Right ventricle myocardium superior (tissue), 1 donor: ENCODE results near the gene THSD7A. TPM values are rescaled to one million over a fixed set of nuclear protein-coding genes. Genes with fewer than 3 reads are reported as not detected.

Source experiments
- ATAC-seq: fragments of 200-7000 bp; cut with Tn5 transposase; one replicate; pipeline ENCODE4 v1.9.1; 2020; ENCODE audit warnings: mild to moderate bottlenecking; ENCODE audit not compliant: poor library complexity
- DNase-seq: peaks from one replicate; pipeline ENCODE4 v3.0.0-alpha.2; 2020
- intact Hi-C: fragments of 100-400 bp; cut with DNase I; formaldehyde crosslinking; loops from one replicate; pipeline ENCODE4 v1.11.2; 2022
- total RNA-seq: library from RNA; stranded (reverse); fragmentation: NEBNext Ultra II Directional; extraction: Animal tissue kit (Norgen Biotek cat#: 25700); gene quantifications from one replicate; pipeline ENCODE4 v1.2.1, GENCODE V29; 2021
- donor health status: DM: no; HTN: yes; CAD: no; lungs with severe emphysema.

Gene THSD7A
- total RNA-seq, 1 donor from 2014 or later = 0.70 TPM

DNA sequence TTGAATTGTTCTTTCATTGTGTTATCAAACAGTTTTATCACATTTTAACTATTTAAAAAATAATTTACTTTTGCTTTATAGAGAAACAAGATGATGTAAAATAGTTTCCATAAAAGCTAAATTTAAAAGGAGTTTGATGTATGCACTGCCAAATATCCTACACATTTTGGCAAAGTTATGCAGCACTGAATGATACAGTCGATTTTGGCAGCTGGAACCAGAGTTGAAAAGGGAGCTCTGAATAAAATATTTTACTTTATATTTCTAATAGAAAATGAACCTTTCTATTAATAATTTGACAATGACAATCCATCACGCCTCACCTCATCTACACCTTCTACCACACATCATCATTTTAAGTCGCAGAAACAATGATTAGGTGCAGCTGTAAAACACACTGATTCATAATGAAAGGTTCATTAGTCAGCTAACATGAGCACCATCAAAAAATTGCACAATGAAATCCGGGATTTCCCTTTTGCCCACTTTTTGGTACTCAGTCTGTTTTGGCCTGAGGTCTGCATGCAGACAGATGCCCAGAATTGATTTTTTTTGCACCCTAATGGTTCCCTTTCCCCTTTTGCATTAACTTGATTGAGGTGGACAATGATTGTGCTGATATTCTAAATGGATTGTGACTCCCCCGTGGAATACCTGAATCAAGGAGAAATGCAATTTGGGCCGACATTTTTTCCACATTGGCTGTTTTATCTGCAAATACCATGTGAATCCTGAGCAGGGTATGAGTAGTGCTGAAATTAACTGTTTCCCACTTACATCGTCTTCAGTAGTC, 105.8 kb downstream of the THSD7A start:
- DNase-seq = no peak
- ATAC-seq = no peak
- intact Hi-C loops = no loop called here

- ATAC-seq (no peak), DNase-seq (no peak)
- intact Hi-C loops = no loop called here
These were observed 115.8 kb downstream of the THSD7A start for GRCh38 chr7:11716185-11716584.

GRCh38 chr7:11714676-11715075, 117.3 kb downstream of the THSD7A start:
- no peak for ATAC-seq
- intact Hi-C loops = no loop called here
- DNase-seq = no peak

GRCh38 chr7:11714205-11714604, 117.8 kb downstream of the THSD7A start:
- no peak for DNase-seq
- no peak for ATAC-seq
- intact Hi-C loops = no loop called here

- ATAC-seq (no peak), DNase-seq (no peak)
- intact Hi-C loops = no loop called here
These were observed 118.6 kb downstream of the THSD7A start for GRCh38 chr7:11713352-11713751.

- ATAC-seq = no peak
- DNase-seq = no peak
- intact Hi-C loops = no loop called here
These were observed 121.6 kb downstream of the THSD7A start for GRCh38 chr7:11710377-11710776.

DNA sequence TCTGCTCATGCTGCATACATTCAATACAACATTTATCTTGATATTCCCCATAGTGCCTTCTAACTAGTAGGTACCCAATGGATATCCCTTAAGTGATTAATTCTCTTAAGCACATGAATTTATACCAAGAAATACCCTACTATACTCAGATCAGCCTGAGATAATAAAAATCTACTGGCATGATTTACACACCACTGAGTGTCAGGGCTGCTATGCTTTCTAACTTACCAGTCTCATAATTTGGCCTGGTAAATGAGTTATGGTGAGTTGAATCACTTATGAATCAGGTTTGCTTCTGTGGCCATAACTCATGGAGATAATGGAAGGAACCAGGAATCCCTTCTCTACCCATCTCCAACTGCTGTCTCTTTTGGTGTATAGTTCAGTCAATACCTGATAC, 122.8 kb downstream of the THSD7A start:
- no peak for DNase-seq
- intact Hi-C loops = no loop called here
- no peak for ATAC-seq

DNA sequence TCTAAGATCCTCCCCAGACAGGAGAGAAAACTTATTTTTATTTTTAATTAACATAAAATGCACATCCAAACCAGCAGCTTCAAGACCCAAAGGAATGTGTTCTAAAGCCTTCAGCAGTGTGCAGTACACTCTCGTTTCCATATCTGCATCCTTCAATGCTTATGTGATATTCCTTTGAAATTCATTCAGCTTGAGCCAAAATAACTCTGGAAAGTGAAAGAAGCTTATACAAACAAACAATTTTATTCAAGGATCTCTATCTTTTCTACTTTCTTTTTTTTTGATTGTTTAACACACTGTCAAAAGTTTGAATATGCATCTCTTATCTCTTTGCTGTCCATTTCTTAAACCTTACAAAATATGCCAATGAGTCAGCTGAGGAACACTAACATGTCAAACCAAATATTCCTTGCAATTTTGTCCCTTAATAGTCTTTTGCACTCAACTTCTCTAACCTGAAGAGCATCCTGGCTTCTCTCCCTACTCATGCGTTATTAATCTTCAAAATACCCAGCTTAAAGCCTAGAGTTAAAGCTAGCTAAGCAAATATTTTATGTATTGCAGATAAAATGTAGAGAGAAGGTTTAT, 124.3 kb downstream of the THSD7A start:
- no peak for DNase-seq
- intact Hi-C loops = no loop called here
- no peak for ATAC-seq

GRCh38 chr7:11706666-11707605, 125.1 kb downstream of the THSD7A start:
- intact Hi-C loops = no loop called here
- DNase-seq (no peak), ATAC-seq (no peak)

- DNase-seq (no peak), ATAC-seq (no peak)
- intact Hi-C loops = no loop called here
These were observed 128.2 kb downstream of the THSD7A start for GRCh38 chr7:11703829-11704228.

- no peak for ATAC-seq
- intact Hi-C loops = no loop called here
- DNase-seq = no peak
These were observed 129.1 kb downstream of the THSD7A start for GRCh38 chr7:11702938-11703337.

GRCh38 chr7:11701829-11702560, 130.0 kb downstream of the THSD7A start:
- ATAC-seq (no peak), DNase-seq (no peak)
- intact Hi-C loops = no loop called here

GRCh38 chr7:11699666-11700065, 132.3 kb downstream of the THSD7A start:
- ATAC-seq (no peak), DNase-seq (no peak)
- intact Hi-C loops = no loop called here

DNA sequence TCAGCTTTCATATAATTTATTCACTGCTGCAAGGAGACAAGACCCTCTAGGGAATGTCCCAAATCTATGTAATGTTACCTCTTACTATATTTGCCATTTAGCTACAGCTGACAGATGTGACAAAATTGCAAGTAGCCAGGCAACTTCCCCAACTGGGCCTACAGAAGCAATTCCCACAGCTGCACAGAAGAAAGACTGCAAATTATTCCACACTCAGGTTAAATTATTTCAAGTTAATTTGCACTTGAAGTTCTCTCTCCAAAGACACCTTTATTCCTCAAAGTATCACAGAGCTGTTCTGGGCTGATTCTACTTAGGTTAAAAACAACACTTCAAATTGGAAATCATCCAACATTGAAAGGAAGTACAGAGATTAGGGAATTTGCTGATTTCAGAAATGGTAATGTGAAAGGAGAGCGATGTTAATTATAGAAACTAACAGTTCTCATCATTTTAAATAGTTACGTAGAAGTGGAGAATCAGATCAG, 133.6 kb downstream of the THSD7A start:
- ATAC-seq (no peak), DNase-seq (no peak)
- intact Hi-C loops = no loop called here

- ATAC-seq (no peak), DNase-seq (no peak)
- intact Hi-C loops = no loop called here
These were observed 141.6 kb downstream of the THSD7A start for GRCh38 chr7:11690395-11690794.

DNA sequence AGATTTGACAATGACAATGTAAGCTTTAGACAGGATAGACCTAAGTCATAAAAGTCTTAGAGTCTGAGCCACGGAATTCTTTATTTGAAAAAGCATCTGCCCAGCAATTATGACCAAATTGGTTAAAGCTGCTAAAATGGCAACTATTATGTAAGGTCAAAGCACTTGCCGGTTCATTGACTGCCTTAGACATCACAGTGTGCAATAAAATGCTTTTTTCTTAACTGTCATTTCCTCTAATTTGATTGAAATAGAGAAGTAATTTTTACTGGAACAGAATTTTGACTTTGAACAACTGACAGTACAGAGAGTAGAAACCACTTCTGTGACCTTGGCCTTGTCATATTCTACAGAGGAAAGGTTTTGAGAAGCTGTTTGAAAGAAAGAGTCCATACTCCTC, 142.9 kb downstream of the THSD7A start:
- ATAC-seq (no peak), DNase-seq (no peak)
- intact Hi-C loops = no loop called here

GRCh38 chr7:11681461-11681860, 150.5 kb downstream of the THSD7A start:
- no peak for DNase-seq
- intact Hi-C loops = no loop called here
- no peak for ATAC-seq

GRCh38 chr7:11675163-11675562, 156.8 kb downstream of the THSD7A start:
- intact Hi-C loops = no loop called here
- ATAC-seq (no peak), DNase-seq (no peak)

DNA sequence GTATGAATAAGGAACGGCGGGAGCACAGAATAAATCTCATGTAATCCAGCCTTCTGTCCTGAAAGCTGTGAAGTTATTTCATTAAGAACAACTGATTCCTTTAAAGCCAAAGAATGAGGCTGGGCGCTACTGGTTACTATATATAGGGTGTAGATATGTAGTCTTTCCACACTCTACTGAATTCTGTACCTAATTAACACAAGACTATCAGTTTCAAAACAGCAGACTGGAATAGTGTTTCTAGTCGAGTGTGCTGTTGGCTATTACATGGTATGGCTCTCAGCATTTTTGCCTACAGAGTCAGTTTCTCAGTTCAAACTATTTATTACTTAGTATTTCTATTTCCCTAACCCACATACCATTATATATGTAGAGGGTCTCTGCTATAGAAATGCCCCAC, 163.3 kb downstream of the THSD7A start:
- DNase-seq (no peak), ATAC-seq (no peak)
- intact Hi-C loops = no loop called here
